ENCODE measurements around the gene C19orf44. TPM values are rescaled to one million over a fixed set of nuclear protein-coding genes. Genes with fewer than 3 reads are reported as not detected.
"Not testable (repeated sequence)": the region's sequence is repeated elsewhere in the genome, so short reads cannot be mapped to it uniquely, and the experiment has no call there.

Gene C19orf44
- total RNA-seq, 1 experiment from 2014 or later: 3.8 TPM

GRCh38 chr19:16532440-16533234, 36.4 kb downstream of the C19orf44 start:
- no peak for DNase-seq (ENCODE audit: low read depth)

- no peak for DNase-seq (ENCODE audit: low read depth)
These were observed 39.2 kb downstream of the C19orf44 start for GRCh38 chr19:16535381-16535780.

GRCh38 chr19:16536130-16536529, 39.9 kb downstream of the C19orf44 start:
- no peak for DNase-seq (ENCODE audit: low read depth)

- no peak for DNase-seq (ENCODE audit: low read depth)
These were observed 40.9 kb downstream of the C19orf44 start for GRCh38 chr19:16537111-16537510.

- no peak for DNase-seq (ENCODE audit: low read depth)
These were observed 44.8 kb downstream of the C19orf44 start for GRCh38 chr19:16540948-16541347.

GRCh38 chr19:16541526-16542044, 45.4 kb downstream of the C19orf44 start:
- peak; percentile 17 for DNase-seq (ENCODE audit: low read depth)

- peak; percentile 89 for DNase-seq (ENCODE audit: low read depth)
These were observed 46.1 kb downstream of the C19orf44 start, which contains the start of gene CHERP for GRCh38 chr19:16542045-16542909. Gene CHERP, minus strand, starts transcription at chr19:16542437. Its CDS starts 59 bp downstream, at chr19:16542378.

- peak; percentile 8 for DNase-seq (ENCODE audit: low read depth)
These were observed 46.8 kb downstream of the C19orf44 start for GRCh38 chr19:16542910-16543472.

- not testable (repeated sequence) for DNase-seq (ENCODE audit: low read depth)
These were observed 47.5 kb downstream of the C19orf44 start for GRCh38 chr19:16543734-16544133.

- no peak for DNase-seq (ENCODE audit: low read depth)
These were observed 48.5 kb downstream of the C19orf44 start for GRCh38 chr19:16544473-16545231.

- no peak for DNase-seq (ENCODE audit: low read depth)
These were observed 52.8 kb downstream of the C19orf44 start for GRCh38 chr19:16548956-16549355.

- DNase-seq (ENCODE audit: low read depth): not testable (repeated sequence)
These were observed 55.7 kb downstream of the C19orf44 start for GRCh38 chr19:16551902-16552301.

- no peak for DNase-seq (ENCODE audit: low read depth)
These were observed 58.6 kb downstream of the C19orf44 start for GRCh38 chr19:16554776-16555175.

GRCh38 chr19:16559780-16560276, 63.6 kb downstream of the C19orf44 start:
- DNase-seq (ENCODE audit: low read depth): no peak

GRCh38 chr19:16561382-16561781, 65.2 kb downstream of the C19orf44 start:
- DNase-seq (ENCODE audit: low read depth): no peak

GRCh38 chr19:16562608-16563025, 66.4 kb downstream of the C19orf44 start:
- no peak for DNase-seq (ENCODE audit: low read depth)

- DNase-seq (ENCODE audit: low read depth): no peak
These were observed 68.6 kb downstream of the C19orf44 start for GRCh38 chr19:16564842-16565241.

GRCh38 chr19:16566161-16566560, 70.0 kb downstream of the C19orf44 start:
- DNase-seq (ENCODE audit: low read depth): no peak

GRCh38 chr19:16566702-16567101, 70.5 kb downstream of the C19orf44 start:
- no peak for DNase-seq (ENCODE audit: low read depth)

GRCh38 chr19:16569609-16570320, 73.6 kb downstream of the C19orf44 start:
- no peak for DNase-seq (ENCODE audit: low read depth)
